ENCODE results near the gene CETP. TPM values are rescaled to one million over a fixed set of nuclear protein-coding genes. Genes with fewer than 3 reads are reported as not detected.
A peak's percentile ranks its signal among the peaks of the same experiment; 100 is the strongest.
"Not testable (repeated sequence)": the region's sequence is repeated elsewhere in the genome, so short reads cannot be mapped to it uniquely, and the experiment has no call there.

The CETP gene
- total and polyA plus RNA-seq, 5 experiments from 2014 or later: 0.20 to 0.27 (median 0.21) TPM; not detected in 2

GRCh38 chr16:56986908-56987307, 25.2 kb downstream of the CETP start:
- not testable (repeated sequence) for H3K9me3 Mint-ChIP-seq
- peaks cover 5 to 34% (median 23%) of the 10 kb centered on the region in 3 donors for H3K36me3 Mint-ChIP-seq

GRCh38 chr16:56987692-56988091, 25.9 kb downstream of the CETP start:
- Mint-ChIP-seq H3K36me3 (peaks cover 5 to 31% (median 21%) of the 10 kb centered on the region in 3 donors), H3K9me3 (no peaks in the 10 kb centered on the region), H3K27me3 (no peaks in the 10 kb centered on the region), H3K4me1 (peaks cover 50 to 90% (median 74%) of the 10 kb centered on the region in 4 donors), H3K27ac (peak overlapping the region; percentile 96 to 99 (median 98)), H3K4me3 (peak overlapping the region; percentile 94 to 100 (median 100))
- ATAC-seq (no peak), DNase-seq (no peak)
- POLR2A ChIA-PET: interaction anchor here (0.9 to 13.7 kb wide), 7 partner anchors 7 to 51 kb away, joined by 3 to 231 read pairs (median 127); no protein-coding TSS in a partner anchor

More at GRCh38 chr16:56986908-56987307, 25.2 kb downstream of the CETP start:
- H3K27ac Mint-ChIP-seq: peak overlapping the region; percentile 96 to 99 (median 98)
- H3K27me3 Mint-ChIP-seq, ATAC-seq, DNase-seq: not testable (repeated sequence)
- POLR2A ChIA-PET: interaction anchor here (0.8 to 13.7 kb wide), 10 partner anchors 8 to 259 kb away, joined by 3 to 231 read pairs (median 4); no protein-coding TSS in a partner anchor
- H3K4me1 Mint-ChIP-seq: peaks cover 56 to 94% (median 78%) of the 10 kb centered on the region in 4 donors
- peak overlapping the region; percentile 94 to 100 (median 100) for H3K4me3 Mint-ChIP-seq

GRCh38 chr16:56988161-56988947, 26.6 kb downstream of the CETP start:
- H3K27me3 Mint-ChIP-seq: no peaks in the 10 kb centered on the region
- H3K4me1 Mint-ChIP-seq: peaks cover 51 to 89% (median 73%) of the 10 kb centered on the region in 4 donors
- DNase-seq (no peak), ATAC-seq (no peak)
- H3K36me3 Mint-ChIP-seq: peaks cover 11 to 35% (median 25%) of the 10 kb centered on the region in 3 donors
- no peaks in the 10 kb centered on the region for H3K9me3 Mint-ChIP-seq
- peak overlapping the region; percentile 96 to 99 (median 98) for H3K27ac Mint-ChIP-seq
- POLR2A ChIA-PET: interaction anchor here (1.3 to 13.7 kb wide), 10 partner anchors 13 to 96 kb away, joined by 3 to 231 read pairs (median 38); no protein-coding TSS in a partner anchor
- peak overlapping the region; percentile 94 to 100 (median 100) for H3K4me3 Mint-ChIP-seq

GRCh38 chr16:56988948-56989945, 27.5 kb downstream of the CETP start, which contains the start of gene NLRC5:
Gene NLRC5 (plus strand): TSS chr16:56989557. CDS start chr16:57020713, 31,156 bp downstream.
- H3K4me1 Mint-ChIP-seq: peaks cover 53 to 89% (median 74%) of the 10 kb centered on the region in 4 donors
- DNase-seq (peak; percentile 80 to 93 (median 88)), ATAC-seq (peak; percentile 84 to 90)
- H3K36me3 Mint-ChIP-seq: peaks cover 12 to 40% (median 28%) of the 10 kb centered on the region in 3 donors
- peak within 1 kb of the TSS; percentile 94 to 100 (median 100) for H3K4me3 Mint-ChIP-seq
- no peaks in the 10 kb centered on the region for H3K27me3 Mint-ChIP-seq
- H3K9me3 Mint-ChIP-seq: no peaks in the 10 kb centered on the region
- POLR2A ChIA-PET: interaction anchor here (0.7 to 13.7 kb wide), 21 partner anchors 8 to 280 kb away, joined by 3 to 231 read pairs (median 6); partner anchors contain the start of genes CPNE2 and HERPUD1
- H3K27ac Mint-ChIP-seq: peak within 1 kb of the TSS; percentile 96 to 99 (median 98)

- peaks cover 12 to 39% (median 28%) of the 10 kb centered on the region in 3 donors for H3K36me3 Mint-ChIP-seq
- ATAC-seq (no peak), DNase-seq (no peak)
- no peaks in the 10 kb centered on the region for H3K9me3 Mint-ChIP-seq
- H3K27ac Mint-ChIP-seq: peak overlapping the region; percentile 96 to 99 (median 98)
- no peaks in the 10 kb centered on the region for H3K27me3 Mint-ChIP-seq
- POLR2A ChIA-PET: interaction anchor here (0.8 to 13.7 kb wide), 20 partner anchors 9 to 281 kb away, joined by 3 to 231 read pairs (median 7); partner anchors contain the start of gene CPNE2
- peak overlapping the region; percentile 94 to 100 (median 100) for H3K4me3 Mint-ChIP-seq
- peaks cover 49 to 89% (median 74%) of the 10 kb centered on the region in 4 donors for H3K4me1 Mint-ChIP-seq
These were observed 28.2 kb downstream of the CETP start for GRCh38 chr16:56989988-56990387.

GRCh38 chr16:56990407-56991286, 28.9 kb downstream of the CETP start:
- Mint-ChIP-seq H3K4me3 (peak overlapping the region; percentile 94 to 100 (median 100)), H3K4me1 (peaks cover 45 to 89% (median 74%) of the 10 kb centered on the region in 4 donors), H3K36me3 (peaks cover 12 to 39% (median 28%) of the 10 kb centered on the region in 3 donors), H3K27ac (peak overlapping the region; percentile 96 to 99 (median 98)), H3K27me3 (no peaks in the 10 kb centered on the region), H3K9me3 (no peaks in the 10 kb centered on the region)
- ATAC-seq (no peak), DNase-seq (no peak)
- POLR2A ChIA-PET: interaction anchor here (0.7 to 13.7 kb wide), 16 partner anchors 9 to 282 kb away, joined by 3 to 231 read pairs (median 16); no protein-coding TSS in a partner anchor

GRCh38 chr16:56992431-56992830, 30.7 kb downstream of the CETP start:
- H3K4me1 Mint-ChIP-seq: peaks cover 49 to 88% (median 73%) of the 10 kb centered on the region in 4 donors
- not testable (repeated sequence) for H3K27me3 Mint-ChIP-seq, DNase-seq, H3K9me3 Mint-ChIP-seq, ATAC-seq
- POLR2A ChIA-PET: interaction anchor here (0.7 to 3.5 kb wide), 12 partner anchors 9 to 49 kb away, joined by 3 to 33 read pairs (median 4); no protein-coding TSS in a partner anchor
- H3K27ac Mint-ChIP-seq: peak overlapping the region; percentile 82 to 99 (median 98)
- peak overlapping the region; percentile 94 to 100 (median 100) for H3K4me3 Mint-ChIP-seq
- peaks cover 12 to 47% (median 35%) of the 10 kb centered on the region in 3 donors for H3K36me3 Mint-ChIP-seq

- H3K27me3 Mint-ChIP-seq: no peaks in the 10 kb centered on the region
- H3K9me3 Mint-ChIP-seq: no peaks in the 10 kb centered on the region
- H3K4me1 Mint-ChIP-seq: peaks cover 45 to 88% (median 73%) of the 10 kb centered on the region in 4 donors
- ATAC-seq: no peak
- peaks cover 12 to 47% (median 35%) of the 10 kb centered on the region in 3 donors for H3K36me3 Mint-ChIP-seq
- no peak for DNase-seq
- peak overlapping the region; percentile 76 to 100 (median 87) for H3K4me3 Mint-ChIP-seq
- peak overlapping the region; percentile 86 to 98 (median 96) for H3K27ac Mint-ChIP-seq
- POLR2A ChIA-PET: interaction anchor here (0.7 to 3.5 kb wide), 10 partner anchors 9 to 73 kb away, joined by 3 to 33 read pairs (median 4); no protein-coding TSS in a partner anchor
These were observed 31.5 kb downstream of the CETP start for GRCh38 chr16:56993204-56993603.

- DNase-seq (no peak), ATAC-seq (peak in 1 of 2 donors; percentile 14)
- no peaks in the 10 kb centered on the region for H3K27me3 Mint-ChIP-seq
- H3K4me1 Mint-ChIP-seq: peaks cover 46 to 88% (median 78%) of the 10 kb centered on the region in 4 donors
- H3K27ac Mint-ChIP-seq: peak overlapping the region; percentile 86 to 98 (median 96)
- peaks cover 12 to 54% (median 36%) of the 10 kb centered on the region in 3 donors for H3K36me3 Mint-ChIP-seq
- POLR2A ChIA-PET: interaction anchor here (1.0 to 3.5 kb wide), 10 partner anchors 7 to 30 kb away, joined by 3 to 33 read pairs (median 5); no protein-coding TSS in a partner anchor
- no peaks in the 10 kb centered on the region for H3K9me3 Mint-ChIP-seq
- H3K4me3 Mint-ChIP-seq: peak overlapping the region; percentile 76 to 100 (median 87)
These were observed 32.6 kb downstream of the CETP start for GRCh38 chr16:56994311-56994710.

- POLR2A ChIA-PET: interaction anchor here (0.6 to 2.9 kb wide), 19 partner anchors 8 to 271 kb away, joined by 3 to 27 read pairs (median 5); no protein-coding TSS in a partner anchor
- H3K4me1 Mint-ChIP-seq: peaks cover 47 to 93% (median 87%) of the 10 kb centered on the region in 4 donors
- H3K27ac Mint-ChIP-seq: peak overlapping the region; percentile 86 to 98 (median 96)
- H3K9me3 Mint-ChIP-seq: no peaks in the 10 kb centered on the region
- H3K4me3 Mint-ChIP-seq: peak overlapping the region; percentile 76 to 100 (median 87)
- DNase-seq (no peak), ATAC-seq (no peak)
- no peaks in the 10 kb centered on the region for H3K27me3 Mint-ChIP-seq
- peaks cover 8 to 53% (median 34%) of the 10 kb centered on the region in 3 donors for H3K36me3 Mint-ChIP-seq
These were observed 33.5 kb downstream of the CETP start for GRCh38 chr16:56995136-56995805.

All from naive thymus-derived CD8-positive, alpha-beta T cell (primary cell).